Cardiac muscle cell (in vitro differentiated cells and primary cell): Measurements from ENCODE around the gene SKA2. TPM values are rescaled to one million over a fixed set of nuclear protein-coding genes. Genes with fewer than 3 reads are reported as not detected.
A peak's percentile ranks its signal among the peaks of the same experiment; 100 is the strongest.

Experiments
- DNase-seq, 2 donors: peaks; one replicate each; pipeline versions ENCODE4 v3.0.0 to v3.0.0-alpha.2; 2010 to 2017; ENCODE audit warnings: low read depth in 1 of 2, low spot score in 1 of 2
- H3K27ac ChIP-seq: fragments of 200-600 bp; sonication (generic); 2 replicates; pipeline ENCODE4 v1.5.1; 2016
- H3K27me3 ChIP-seq: fragments of 200-600 bp; sonication (generic); 2 replicates; pipeline ENCODE4 v1.6.0; 2016; ENCODE audit warnings: control low read depth
- H3K36me3 ChIP-seq: fragments of 200-600 bp; sonication (generic); 2 replicates; pipeline ENCODE4 v1.5.1; 2016; ENCODE audit warnings: control low read depth
- H3K4me1 ChIP-seq: fragments of 200-600 bp; sonication (generic); 2 replicates; pipeline ENCODE4 v1.8.1; 2017; ENCODE audit warnings: low read depth, mild to moderate bottlenecking, mixed run types
- H3K4me3 ChIP-seq: fragments of 200-600 bp; sonication (generic); 2 replicates; pipeline ENCODE4 v1.5.1; 2016; ENCODE audit warnings: mild to moderate bottlenecking
- H3K9me3 ChIP-seq: fragments of 200-600 bp; sonication (generic); 2 replicates; pipeline ENCODE4 v1.5.1; 2017; ENCODE audit warnings: low read depth, mild to moderate bottlenecking, control low read depth
- polyA plus RNA-seq: library from polyadenylated mRNA; unstranded; fragments of >200 nt; fragmentation: Nextera tagmentation; extraction: Ambion mirVana; gene quantifications from 2 replicates; pipeline ENCODE4 v1.2.1, GENCODE V29; 2016
- total RNA-seq: library from RNA; depleted of rRNA; stranded (reverse); fragments of >200 nt; gene quantifications from 2 replicates; pipeline ENCODE4 v1.2.3, GENCODE V29; 2016
- TF ChIP-seq, protein P1 (sequence below): IDR thresholded peaks from 2 replicates; pipeline ENCODE4 v1.5.1; 2012; ENCODE audit warnings: low read depth, mild to moderate bottlenecking, low read length

The SKA2 gene
- total and polyA plus RNA-seq, 2 experiments from 2014 or later, result 37.7 to 107 TPM

DNA sequence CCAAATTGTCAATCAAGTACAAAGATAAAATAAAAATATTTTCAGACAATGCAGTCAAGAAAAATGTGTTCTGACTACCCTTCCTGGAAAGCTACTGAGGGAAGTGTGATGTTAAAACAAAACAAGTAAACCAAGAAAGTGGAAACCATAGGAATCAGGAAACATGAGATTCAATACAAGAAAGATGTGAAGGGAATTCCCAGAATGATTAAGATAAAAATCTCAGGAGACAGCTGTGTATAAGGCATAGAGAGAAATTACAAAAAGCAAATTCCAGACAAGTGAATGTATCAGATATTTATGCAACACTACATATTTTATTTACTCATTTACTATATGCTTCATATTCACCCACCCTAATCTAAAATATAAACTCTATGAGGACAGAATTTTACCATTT lies 80.5 kb downstream of the SKA2 start:
- H3K9me3 ChIP-seq, result no peaks in the 10 kb centered on the region
- TF ChIP-seq, protein P1, sequence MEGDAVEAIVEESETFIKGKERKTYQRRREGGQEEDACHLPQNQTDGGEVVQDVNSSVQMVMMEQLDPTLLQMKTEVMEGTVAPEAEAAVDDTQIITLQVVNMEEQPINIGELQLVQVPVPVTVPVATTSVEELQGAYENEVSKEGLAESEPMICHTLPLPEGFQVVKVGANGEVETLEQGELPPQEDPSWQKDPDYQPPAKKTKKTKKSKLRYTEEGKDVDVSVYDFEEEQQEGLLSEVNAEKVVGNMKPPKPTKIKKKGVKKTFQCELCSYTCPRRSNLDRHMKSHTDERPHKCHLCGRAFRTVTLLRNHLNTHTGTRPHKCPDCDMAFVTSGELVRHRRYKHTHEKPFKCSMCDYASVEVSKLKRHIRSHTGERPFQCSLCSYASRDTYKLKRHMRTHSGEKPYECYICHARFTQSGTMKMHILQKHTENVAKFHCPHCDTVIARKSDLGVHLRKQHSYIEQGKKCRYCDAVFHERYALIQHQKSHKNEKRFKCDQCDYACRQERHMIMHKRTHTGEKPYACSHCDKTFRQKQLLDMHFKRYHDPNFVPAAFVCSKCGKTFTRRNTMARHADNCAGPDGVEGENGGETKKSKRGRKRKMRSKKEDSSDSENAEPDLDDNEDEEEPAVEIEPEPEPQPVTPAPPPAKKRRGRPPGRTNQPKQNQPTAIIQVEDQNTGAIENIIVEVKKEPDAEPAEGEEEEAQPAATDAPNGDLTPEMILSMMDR, result no peak
- H3K4me1 ChIP-seq, result no peaks in the 10 kb centered on the region
- peak in 1 of 2 donors; percentile 48 for DNase-seq
- no peak overlapping the region for H3K4me3 ChIP-seq
- peaks cover 47% of the 10 kb centered on the region for H3K36me3 ChIP-seq
- H3K27me3 ChIP-seq, result no peaks in the 10 kb centered on the region
- H3K27ac ChIP-seq, result no peak overlapping the region

DNA sequence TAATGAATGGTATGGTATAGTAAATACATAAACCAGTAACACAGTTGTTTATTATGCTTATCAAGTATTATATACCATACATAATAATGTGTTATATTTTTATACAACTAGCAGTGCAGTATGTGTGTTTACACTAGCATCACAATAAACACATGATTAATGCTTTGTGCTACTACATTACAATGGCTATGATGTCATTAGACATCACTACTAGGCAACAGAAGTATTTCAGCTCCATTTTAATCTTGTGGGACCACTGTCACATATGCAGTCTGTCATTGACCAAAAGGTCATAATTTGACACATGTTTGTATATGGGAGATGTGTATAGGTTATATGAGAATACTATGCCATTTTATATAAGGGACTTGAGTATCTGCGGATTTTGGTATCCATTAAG lies 81.0 kb downstream of the SKA2 start:
- no peaks in the 10 kb centered on the region for H3K4me1 ChIP-seq
- H3K9me3 ChIP-seq, result no peaks in the 10 kb centered on the region
- H3K27me3 ChIP-seq, result no peaks in the 10 kb centered on the region
- no peak for DNase-seq
- TF ChIP-seq, protein P1, result no peak
- peaks cover 44% of the 10 kb centered on the region for H3K36me3 ChIP-seq
- H3K4me3 ChIP-seq, result no peak overlapping the region
- no peak overlapping the region for H3K27ac ChIP-seq

DNA sequence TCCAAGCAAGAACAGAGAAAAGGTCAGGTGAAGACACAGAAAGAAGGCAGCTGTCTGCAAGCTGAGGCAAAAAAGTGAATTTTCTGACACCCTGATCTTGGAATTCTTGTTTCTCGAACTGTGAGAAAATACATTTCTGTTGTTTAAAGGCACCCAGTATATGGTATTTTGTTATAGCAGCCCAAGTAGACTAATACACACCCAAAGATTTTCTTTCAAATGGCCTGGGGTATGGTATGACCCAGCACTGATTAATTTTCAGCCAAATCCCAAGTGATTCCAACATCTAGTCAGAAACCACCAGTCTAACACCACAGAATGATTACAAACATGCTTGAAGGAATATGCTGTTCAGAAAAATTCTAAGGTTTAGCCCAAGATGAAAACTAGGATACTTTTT lies 85.1 kb downstream of the SKA2 start:
- TF ChIP-seq, protein P1, result no peak
- H3K4me3 ChIP-seq, result no peak overlapping the region
- H3K9me3 ChIP-seq, result no peaks in the 10 kb centered on the region
- no peaks in the 10 kb centered on the region for H3K4me1 ChIP-seq
- DNase-seq, result no peak
- no peaks in the 10 kb centered on the region for H3K27me3 ChIP-seq
- peaks cover 25% of the 10 kb centered on the region for H3K36me3 ChIP-seq
- H3K27ac ChIP-seq, result no peak overlapping the region

DNA sequence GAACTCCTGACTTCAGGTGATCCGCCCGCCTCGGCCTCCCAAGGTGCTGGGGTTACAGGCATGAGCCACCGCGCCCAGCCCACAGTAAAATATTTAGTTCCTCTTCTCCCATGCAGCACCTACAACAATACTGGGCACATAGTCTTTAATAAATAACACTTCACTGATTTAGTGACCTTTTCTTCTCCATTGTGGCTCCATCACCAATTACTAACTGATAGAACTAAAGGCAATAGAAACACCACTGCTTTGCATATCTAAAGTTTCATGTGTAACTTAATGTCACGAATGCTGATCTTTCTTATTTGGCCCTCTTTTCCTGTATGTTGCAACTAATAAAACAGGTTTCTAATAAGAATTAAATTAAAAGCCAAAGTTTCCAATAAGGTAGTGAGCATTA lies 87.2 kb downstream of the SKA2 start:
- no peak for DNase-seq
- no peak overlapping the region for H3K4me3 ChIP-seq
- TF ChIP-seq, protein P1, result no peak
- H3K4me1 ChIP-seq, result no peaks in the 10 kb centered on the region
- H3K27ac ChIP-seq, result no peak overlapping the region
- no peaks in the 10 kb centered on the region for H3K9me3 ChIP-seq
- H3K27me3 ChIP-seq, result no peaks in the 10 kb centered on the region
- peaks cover 15% of the 10 kb centered on the region for H3K36me3 ChIP-seq

DNA sequence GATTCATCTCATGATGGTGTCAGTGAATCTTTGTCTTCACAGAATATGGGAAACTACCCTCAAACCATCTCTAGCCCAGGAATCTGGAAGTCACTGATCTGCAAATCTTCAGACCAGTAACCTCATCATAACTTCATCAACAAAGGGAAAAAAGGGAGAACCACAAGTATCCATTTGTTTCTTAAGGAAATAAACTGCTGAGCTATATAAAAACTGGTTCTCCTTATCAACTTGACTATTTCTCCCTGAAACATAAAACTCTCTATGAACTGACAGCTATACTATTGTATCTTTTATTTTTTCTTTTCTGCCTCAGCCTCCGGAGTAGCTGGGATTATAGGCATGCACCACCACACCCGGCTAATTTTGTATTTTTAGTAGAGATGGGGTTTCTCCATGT lies 87.6 kb downstream of the SKA2 start:
- TF ChIP-seq, protein P1, result no peak
- no peak for DNase-seq
- Histone ChIP-seq H3K27me3 (no peaks in the 10 kb centered on the region), H3K27ac (no peak overlapping the region), H3K36me3 (peaks cover 15% of the 10 kb centered on the region), H3K4me3 (no peak overlapping the region), H3K4me1 (no peaks in the 10 kb centered on the region), H3K9me3 (no peaks in the 10 kb centered on the region)

DNA sequence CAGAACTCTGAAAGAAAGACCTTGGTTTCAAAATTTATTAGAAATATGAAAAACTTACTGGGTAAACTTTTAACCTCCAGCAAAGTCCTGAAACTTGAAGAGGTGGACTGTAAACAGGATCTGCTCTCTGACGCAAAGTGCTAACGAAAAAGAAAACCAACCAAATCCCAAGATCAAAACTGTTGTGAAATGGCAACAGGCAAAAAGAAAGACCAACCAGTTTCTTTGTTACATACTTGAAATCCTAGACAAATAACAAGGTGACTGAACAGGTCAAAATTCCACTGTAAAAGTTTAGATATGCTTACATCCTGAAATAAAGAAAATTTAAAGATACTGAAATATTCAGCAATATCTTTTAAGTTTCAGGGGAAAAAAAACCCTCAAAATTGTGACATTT lies 92.5 kb downstream of the SKA2 start:
- TF ChIP-seq, protein P1, result no peak
- H3K4me1 ChIP-seq, result no peaks in the 10 kb centered on the region
- DNase-seq, result no peak
- no peak overlapping the region for H3K4me3 ChIP-seq
- peaks cover 19% of the 10 kb centered on the region for H3K36me3 ChIP-seq
- no peaks in the 10 kb centered on the region for H3K9me3 ChIP-seq
- no peaks in the 10 kb centered on the region for H3K27me3 ChIP-seq
- H3K27ac ChIP-seq, result no peak overlapping the region
